GM12878 (cell line): ENCODE measurements around the gene MBD3L2B. TPM values are rescaled to one million over a fixed set of nuclear protein-coding genes. Genes with fewer than 3 reads are reported as not detected.
A peak's percentile ranks its signal among the peaks of the same experiment; 100 is the strongest.

Experiments used
- ATF7 ChIP-seq: fragments of 450-650 bp; IDR thresholded peaks from 2 replicates; pipeline ENCODE4 v1.6.1; 2016; ENCODE audit warnings: low read depth, mild to moderate bottlenecking
- CREB1 ChIP-seq: IDR thresholded peaks from 2 replicates; pipeline ENCODE4 v1.6.1; 2012; ENCODE audit warnings: low read depth, mild to moderate bottlenecking, inconsistent platforms
- ESRRA ChIP-seq: IDR thresholded peaks from 2 replicates; pipeline ENCODE4 v1.6.1; 2012; ENCODE audit warnings: mild to moderate bottlenecking, low read length, improper control_type of control experiment
- FOXK2 ChIP-seq: fragments of 450-650 bp; IDR thresholded peaks from 2 replicates; pipeline ENCODE4 v1.6.1; 2017; ENCODE audit warnings: mild to moderate bottlenecking, moderate library complexity
- NFYA ChIP-seq: IDR thresholded peaks from 2 replicates; pipeline ENCODE4 v1.6.1; 2011; ENCODE audit warnings: low read depth, mild to moderate bottlenecking, low read length, improper control_type of control experiment, borderline replicate concordance
- NR2F1 ChIP-seq: fragments of 450-650 bp; conservative IDR thresholded peaks from 2 replicates; pipeline ENCODE4 v1.6.1; 2017; ENCODE audit warnings: mild to moderate bottlenecking
- POLR2A ChIP-seq: IDR thresholded peaks from 2 replicates; pipeline ENCODE4 v1.6.1; 2011; ENCODE audit warnings: low read depth, mild to moderate bottlenecking, low read length
- SREBF2 ChIP-seq: IDR thresholded peaks from 2 replicates; pipeline ENCODE4 v1.6.1; 2012; ENCODE audit warnings: mild to moderate bottlenecking, low read length
- TARDBP ChIP-seq: IDR thresholded peaks from 2 replicates; pipeline ENCODE4 v1.6.1; 2016; ENCODE audit warnings: borderline replicate concordance
- ZNF207 ChIP-seq: fragments of 450-650 bp; IDR thresholded peaks from 2 replicates; pipeline ENCODE4 v1.6.1; 2014; ENCODE audit warnings: antibody characterized with exemption, mild to moderate bottlenecking, borderline replicate concordance
- polyA plus RNA-seq, 11 experiments: library from polyadenylated mRNA; depleted of rRNA in 4 of 11; unstranded in 6 of 11; stranded (reverse) in 5 of 11; fragments of >200 nt; fragmentation: Nextera tagmentation in 4 of 11; fragmentation: Illumina TruSeq in 1 of 11; extraction: Ambion mirVana in 4 of 11; extraction: Trizol in 1 of 11; gene quantifications; 1 replicate in 1 of 11; 2 replicates in 10 of 11; pipeline versions ENCODE4 v1.2.1 to v1.2.3, GENCODE V29; 2011 to 2016; ENCODE audit warnings: inconsistent platforms in 2 of 11, missing spikeins in 2 of 11, low read depth in 1 of 11
- total RNA-seq, 4 experiments: library from RNA; depleted of rRNA in 3 of 4; stranded (reverse); fragments of >200 nt in 3 of 4; fragmentation: Illumina TruSeq in 1 of 4; extraction: Trizol in 1 of 4; gene quantifications; 2 replicates each; pipeline versions ENCODE4 v1.2.1 to v1.2.3, GENCODE V29; 2013 to 2021
- TF ChIP-seq, protein P1 (sequence below): fragments of 450-650 bp; IDR thresholded peaks from 2 replicates; pipeline ENCODE4 v1.6.1; 2018; ENCODE audit warnings: mild to moderate bottlenecking, low read depth, moderate library complexity; ENCODE audit not compliant: partially characterized antibody
- TF ChIP-seq, protein P2 (sequence below): fragments of 450-650 bp; IDR thresholded peaks from 2 replicates; pipeline ENCODE4 v1.6.1; 2017; ENCODE audit warnings: low read depth, mild to moderate bottlenecking, moderate library complexity
- TF ChIP-seq, protein P3 (sequence below): fragments of 450-650 bp; IDR thresholded peaks from 2 replicates; pipeline ENCODE4 v1.6.1; 2017; ENCODE audit warnings: mild to moderate bottlenecking, moderate library complexity
- TF ChIP-seq, protein P4 (sequence below): IDR thresholded peaks from 2 replicates; pipeline ENCODE4 v1.6.1; 2011; ENCODE audit warnings: borderline replicate concordance, low read depth, mild to moderate bottlenecking, moderate library complexity, mixed read lengths, low read length; ENCODE audit not compliant: insufficient read depth; ENCODE audit errors: extremely low read length
- TF ChIP-seq, protein P5 (sequence below): IDR thresholded peaks from 2 replicates; pipeline ENCODE4 v1.6.1; 2012; ENCODE audit warnings: mild to moderate bottlenecking, low read depth, low read length

The MBD3L2B gene
- total and polyA plus RNA-seq, 10 of the 15 experiments (the other 5 are each of a cell fraction or from before 2014, with no cell fraction given) = 0.10 TPM; not detected in 9

DNA sequence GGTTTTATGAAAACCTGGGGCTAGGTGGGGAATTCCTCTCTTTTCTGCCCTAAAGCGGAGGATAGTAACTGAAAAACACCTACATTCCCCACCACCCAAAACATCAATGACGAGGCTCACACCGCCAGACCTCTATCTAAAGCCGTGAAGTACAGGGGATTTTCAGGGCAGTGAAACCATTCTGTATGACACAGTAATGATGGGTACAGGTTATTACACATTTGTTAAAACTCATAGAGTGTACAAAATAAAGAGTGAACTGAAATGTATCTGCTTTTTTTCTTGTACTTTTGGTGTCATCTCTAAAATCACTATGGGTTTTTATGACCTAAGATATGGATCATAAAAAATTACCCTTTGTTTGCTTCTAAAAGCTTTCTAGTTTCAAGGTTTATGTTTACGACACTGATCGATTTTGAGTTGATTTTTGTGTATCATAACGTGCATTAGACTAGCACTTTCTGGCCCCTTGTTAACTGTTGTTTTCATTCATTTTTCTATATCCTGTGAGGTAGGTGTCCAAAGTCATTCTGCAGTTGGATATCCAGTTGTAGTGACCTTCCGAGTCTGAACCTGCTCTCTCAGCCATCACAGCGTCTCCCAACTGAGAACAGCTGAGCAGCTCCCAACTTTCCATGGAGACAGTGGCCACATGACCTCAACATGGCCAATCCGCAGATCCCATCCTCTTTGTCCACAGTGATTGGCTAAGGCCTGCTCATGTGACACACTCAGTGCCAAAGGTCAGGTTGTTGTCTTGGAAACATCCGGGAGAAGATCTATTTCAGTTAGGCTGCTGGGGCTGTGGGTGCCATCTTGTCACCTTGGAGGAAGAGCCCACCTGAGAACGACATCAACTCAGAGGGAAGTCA is 10.3 kb downstream of the MBD3L2B start (continued):
- TF ChIP-seq, protein P1, sequence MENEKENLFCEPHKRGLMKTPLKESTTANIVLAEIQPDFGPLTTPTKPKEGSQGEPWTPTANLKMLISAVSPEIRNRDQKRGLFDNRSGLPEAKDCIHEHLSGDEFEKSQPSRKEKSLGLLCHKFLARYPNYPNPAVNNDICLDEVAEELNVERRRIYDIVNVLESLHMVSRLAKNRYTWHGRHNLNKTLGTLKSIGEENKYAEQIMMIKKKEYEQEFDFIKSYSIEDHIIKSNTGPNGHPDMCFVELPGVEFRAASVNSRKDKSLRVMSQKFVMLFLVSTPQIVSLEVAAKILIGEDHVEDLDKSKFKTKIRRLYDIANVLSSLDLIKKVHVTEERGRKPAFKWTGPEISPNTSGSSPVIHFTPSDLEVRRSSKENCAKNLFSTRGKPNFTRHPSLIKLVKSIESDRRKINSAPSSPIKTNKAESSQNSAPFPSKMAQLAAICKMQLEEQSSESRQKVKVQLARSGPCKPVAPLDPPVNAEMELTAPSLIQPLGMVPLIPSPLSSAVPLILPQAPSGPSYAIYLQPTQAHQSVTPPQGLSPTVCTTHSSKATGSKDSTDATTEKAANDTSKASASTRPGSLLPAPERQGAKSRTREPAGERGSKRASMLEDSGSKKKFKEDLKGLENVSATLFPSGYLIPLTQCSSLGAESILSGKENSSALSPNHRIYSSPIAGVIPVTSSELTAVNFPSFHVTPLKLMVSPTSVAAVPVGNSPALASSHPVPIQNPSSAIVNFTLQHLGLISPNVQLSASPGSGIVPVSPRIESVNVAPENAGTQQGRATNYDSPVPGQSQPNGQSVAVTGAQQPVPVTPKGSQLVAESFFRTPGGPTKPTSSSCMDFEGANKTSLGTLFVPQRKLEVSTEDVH = peak; percentile 30
- TF ChIP-seq NFYA = no peak
- TF ChIP-seq TARDBP = no peak
- no peak for TF ChIP-seq POLR2A
- TF ChIP-seq, protein P2, sequence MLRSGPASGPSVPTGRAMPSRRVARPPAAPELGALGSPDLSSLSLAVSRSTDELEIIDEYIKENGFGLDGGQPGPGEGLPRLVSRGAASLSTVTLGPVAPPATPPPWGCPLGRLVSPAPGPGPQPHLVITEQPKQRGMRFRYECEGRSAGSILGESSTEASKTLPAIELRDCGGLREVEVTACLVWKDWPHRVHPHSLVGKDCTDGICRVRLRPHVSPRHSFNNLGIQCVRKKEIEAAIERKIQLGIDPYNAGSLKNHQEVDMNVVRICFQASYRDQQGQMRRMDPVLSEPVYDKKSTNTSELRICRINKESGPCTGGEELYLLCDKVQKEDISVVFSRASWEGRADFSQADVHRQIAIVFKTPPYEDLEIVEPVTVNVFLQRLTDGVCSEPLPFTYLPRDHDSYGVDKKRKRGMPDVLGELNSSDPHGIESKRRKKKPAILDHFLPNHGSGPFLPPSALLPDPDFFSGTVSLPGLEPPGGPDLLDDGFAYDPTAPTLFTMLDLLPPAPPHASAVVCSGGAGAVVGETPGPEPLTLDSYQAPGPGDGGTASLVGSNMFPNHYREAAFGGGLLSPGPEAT = peak; percentile 87
- TF ChIP-seq ESRRA = no peak
- TF ChIP-seq, protein P3, sequence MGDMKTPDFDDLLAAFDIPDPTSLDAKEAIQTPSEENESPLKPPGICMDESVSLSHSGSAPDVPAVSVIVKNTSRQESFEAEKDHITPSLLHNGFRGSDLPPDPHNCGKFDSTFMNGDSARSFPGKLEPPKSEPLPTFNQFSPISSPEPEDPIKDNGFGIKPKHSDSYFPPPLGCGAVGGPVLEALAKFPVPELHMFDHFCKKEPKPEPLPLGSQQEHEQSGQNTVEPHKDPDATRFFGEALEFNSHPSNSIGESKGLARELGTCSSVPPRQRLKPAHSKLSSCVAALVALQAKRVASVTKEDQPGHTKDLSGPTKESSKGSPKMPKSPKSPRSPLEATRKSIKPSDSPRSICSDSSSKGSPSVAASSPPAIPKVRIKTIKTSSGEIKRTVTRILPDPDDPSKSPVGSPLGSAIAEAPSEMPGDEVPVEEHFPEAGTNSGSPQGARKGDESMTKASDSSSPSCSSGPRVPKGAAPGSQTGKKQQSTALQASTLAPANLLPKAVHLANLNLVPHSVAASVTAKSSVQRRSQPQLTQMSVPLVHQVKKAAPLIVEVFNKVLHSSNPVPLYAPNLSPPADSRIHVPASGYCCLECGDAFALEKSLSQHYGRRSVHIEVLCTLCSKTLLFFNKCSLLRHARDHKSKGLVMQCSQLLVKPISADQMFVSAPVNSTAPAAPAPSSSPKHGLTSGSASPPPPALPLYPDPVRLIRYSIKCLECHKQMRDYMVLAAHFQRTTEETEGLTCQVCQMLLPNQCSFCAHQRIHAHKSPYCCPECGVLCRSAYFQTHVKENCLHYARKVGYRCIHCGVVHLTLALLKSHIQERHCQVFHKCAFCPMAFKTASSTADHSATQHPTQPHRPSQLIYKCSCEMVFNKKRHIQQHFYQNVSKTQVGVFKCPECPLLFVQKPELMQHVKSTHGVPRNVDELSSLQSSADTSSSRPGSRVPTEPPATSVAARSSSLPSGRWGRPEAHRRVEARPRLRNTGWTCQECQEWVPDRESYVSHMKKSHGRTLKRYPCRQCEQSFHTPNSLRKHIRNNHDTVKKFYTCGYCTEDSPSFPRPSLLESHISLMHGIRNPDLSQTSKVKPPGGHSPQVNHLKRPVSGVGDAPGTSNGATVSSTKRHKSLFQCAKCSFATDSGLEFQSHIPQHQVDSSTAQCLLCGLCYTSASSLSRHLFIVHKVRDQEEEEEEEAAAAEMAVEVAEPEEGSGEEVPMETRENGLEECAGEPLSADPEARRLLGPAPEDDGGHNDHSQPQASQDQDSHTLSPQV = 0 out of 2 replicates have a peak, but pooled peaks have one; percentile 9
- TF ChIP-seq ZNF207 = no peak
- peak; percentile 75 for TF ChIP-seq ATF7
- peak; percentile 52; the same call in 1 of the 2 replicates for TF ChIP-seq CREB1
- TF ChIP-seq, protein P4, sequence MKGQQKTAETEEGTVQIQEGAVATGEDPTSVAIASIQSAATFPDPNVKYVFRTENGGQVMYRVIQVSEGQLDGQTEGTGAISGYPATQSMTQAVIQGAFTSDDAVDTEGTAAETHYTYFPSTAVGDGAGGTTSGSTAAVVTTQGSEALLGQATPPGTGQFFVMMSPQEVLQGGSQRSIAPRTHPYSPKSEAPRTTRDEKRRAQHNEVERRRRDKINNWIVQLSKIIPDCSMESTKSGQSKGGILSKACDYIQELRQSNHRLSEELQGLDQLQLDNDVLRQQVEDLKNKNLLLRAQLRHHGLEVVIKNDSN = peak; percentile 66
- no peak for TF ChIP-seq SREBF2
- no peak for TF ChIP-seq FOXK2
- peak; percentile 78 for TF ChIP-seq NR2F1
- TF ChIP-seq, protein P5, sequence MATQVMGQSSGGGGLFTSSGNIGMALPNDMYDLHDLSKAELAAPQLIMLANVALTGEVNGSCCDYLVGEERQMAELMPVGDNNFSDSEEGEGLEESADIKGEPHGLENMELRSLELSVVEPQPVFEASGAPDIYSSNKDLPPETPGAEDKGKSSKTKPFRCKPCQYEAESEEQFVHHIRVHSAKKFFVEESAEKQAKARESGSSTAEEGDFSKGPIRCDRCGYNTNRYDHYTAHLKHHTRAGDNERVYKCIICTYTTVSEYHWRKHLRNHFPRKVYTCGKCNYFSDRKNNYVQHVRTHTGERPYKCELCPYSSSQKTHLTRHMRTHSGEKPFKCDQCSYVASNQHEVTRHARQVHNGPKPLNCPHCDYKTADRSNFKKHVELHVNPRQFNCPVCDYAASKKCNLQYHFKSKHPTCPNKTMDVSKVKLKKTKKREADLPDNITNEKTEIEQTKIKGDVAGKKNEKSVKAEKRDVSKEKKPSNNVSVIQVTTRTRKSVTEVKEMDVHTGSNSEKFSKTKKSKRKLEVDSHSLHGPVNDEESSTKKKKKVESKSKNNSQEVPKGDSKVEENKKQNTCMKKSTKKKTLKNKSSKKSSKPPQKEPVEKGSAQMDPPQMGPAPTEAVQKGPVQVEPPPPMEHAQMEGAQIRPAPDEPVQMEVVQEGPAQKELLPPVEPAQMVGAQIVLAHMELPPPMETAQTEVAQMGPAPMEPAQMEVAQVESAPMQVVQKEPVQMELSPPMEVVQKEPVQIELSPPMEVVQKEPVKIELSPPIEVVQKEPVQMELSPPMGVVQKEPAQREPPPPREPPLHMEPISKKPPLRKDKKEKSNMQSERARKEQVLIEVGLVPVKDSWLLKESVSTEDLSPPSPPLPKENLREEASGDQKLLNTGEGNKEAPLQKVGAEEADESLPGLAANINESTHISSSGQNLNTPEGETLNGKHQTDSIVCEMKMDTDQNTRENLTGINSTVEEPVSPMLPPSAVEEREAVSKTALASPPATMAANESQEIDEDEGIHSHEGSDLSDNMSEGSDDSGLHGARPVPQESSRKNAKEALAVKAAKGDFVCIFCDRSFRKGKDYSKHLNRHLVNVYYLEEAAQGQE = no peak
